Activated T-cell treated with anti-CD3 and anti-CD28 coated beads, Interleukin-2, amount 50 U/mL, for 24 hours (primary cell): ENCODE data around the gene NELL1.
"Not testable (repeated sequence)": the region's sequence is repeated elsewhere in the genome, so short reads cannot be mapped to it uniquely, and the experiment has no call there.

Source experiments
- DNase-seq: peaks from one replicate; pipeline ENCODE4 v3.0.0-alpha.2; 2020
- H3K27ac Mint-ChIP-seq: 2 replicates; pipeline ENCODE4 v1.8.0; 2020; ENCODE audit warnings: mild to moderate bottlenecking, mixed read lengths
- H3K27me3 Mint-ChIP-seq: 2 replicates; pipeline ENCODE4 v1.8.0; 2020; ENCODE audit warnings: mixed read lengths
- H3K36me3 Mint-ChIP-seq: 2 replicates; pipeline ENCODE4 v1.8.0; 2020; ENCODE audit warnings: low read depth, mixed read lengths
- H3K4me1 Mint-ChIP-seq: 2 replicates; pipeline ENCODE4 v1.8.0; 2020; ENCODE audit warnings: low read depth, mixed read lengths
- H3K4me3 Mint-ChIP-seq: 2 replicates; pipeline ENCODE4 v1.8.0; 2020; ENCODE audit warnings: mild to moderate bottlenecking, moderate library complexity, mixed read lengths
- H3K9me3 Mint-ChIP-seq: 2 replicates; pipeline ENCODE4 v1.8.0; 2020; ENCODE audit warnings: mixed read lengths

The NELL1 gene

GRCh38 chr11:21133722-21134121, 464.3 kb downstream of the NELL1 start:
- Mint-ChIP-seq H3K4me3 (no peak overlapping the region), H3K36me3 (no peaks in the 10 kb centered on the region), H3K4me1 (no peaks in the 10 kb centered on the region), H3K9me3 (peaks cover 2% of the 10 kb centered on the region), H3K27ac (no peak overlapping the region), H3K27me3 (no peaks in the 10 kb centered on the region)
- no peak for DNase-seq

GRCh38 chr11:21137803-21138202, 468.4 kb downstream of the NELL1 start:
- H3K27ac Mint-ChIP-seq = no peak overlapping the region
- no peak for DNase-seq
- H3K27me3 Mint-ChIP-seq = no peaks in the 10 kb centered on the region
- H3K36me3 Mint-ChIP-seq = no peaks in the 10 kb centered on the region
- H3K9me3 Mint-ChIP-seq = peaks cover 8% of the 10 kb centered on the region
- H3K4me3 Mint-ChIP-seq = no peak overlapping the region
- no peaks in the 10 kb centered on the region for H3K4me1 Mint-ChIP-seq

GRCh38 chr11:21141557-21141956, 472.2 kb downstream of the NELL1 start:
- not testable (repeated sequence) for DNase-seq, H3K27me3 Mint-ChIP-seq, H3K4me3 Mint-ChIP-seq, H3K36me3 Mint-ChIP-seq, H3K27ac Mint-ChIP-seq, H3K4me1 Mint-ChIP-seq
- peaks cover 11% of the 10 kb centered on the region for H3K9me3 Mint-ChIP-seq

- no peaks in the 10 kb centered on the region for H3K4me1 Mint-ChIP-seq
- no peak for DNase-seq
- peaks cover 11% of the 10 kb centered on the region for H3K9me3 Mint-ChIP-seq
- H3K27me3 Mint-ChIP-seq = no peaks in the 10 kb centered on the region
- no peak overlapping the region for H3K4me3 Mint-ChIP-seq
- no peak overlapping the region for H3K27ac Mint-ChIP-seq
- H3K36me3 Mint-ChIP-seq = no peaks in the 10 kb centered on the region
These were observed 472.6 kb downstream of the NELL1 start for GRCh38 chr11:21142007-21142406.

- DNase-seq = no peak
- Mint-ChIP-seq H3K4me3 (no peak overlapping the region), H3K27me3 (no peaks in the 10 kb centered on the region), H3K36me3 (no peaks in the 10 kb centered on the region), H3K27ac (no peak overlapping the region), H3K9me3 (peaks cover 16% of the 10 kb centered on the region), H3K4me1 (no peaks in the 10 kb centered on the region)
These were observed 475.1 kb downstream of the NELL1 start for GRCh38 chr11:21144531-21144930.

- Mint-ChIP-seq H3K27me3 (no peaks in the 10 kb centered on the region), H3K9me3 (peaks cover 15% of the 10 kb centered on the region), H3K4me3 (no peak overlapping the region), H3K27ac (no peak overlapping the region), H3K4me1 (no peaks in the 10 kb centered on the region), H3K36me3 (no peaks in the 10 kb centered on the region)
- no peak for DNase-seq
These were observed 479.0 kb downstream of the NELL1 start for GRCh38 chr11:21148376-21148775.

- Mint-ChIP-seq H3K27me3 (no peaks in the 10 kb centered on the region), H3K4me1 (no peaks in the 10 kb centered on the region), H3K9me3 (peaks cover 4% of the 10 kb centered on the region), H3K4me3 (no peak overlapping the region), H3K36me3 (no peaks in the 10 kb centered on the region), H3K27ac (no peak overlapping the region)
- DNase-seq = no peak
These were observed 490.8 kb downstream of the NELL1 start for GRCh38 chr11:21160140-21160539.

- DNase-seq = no peak
- Mint-ChIP-seq H3K4me3 (no peak overlapping the region), H3K36me3 (no peaks in the 10 kb centered on the region), H3K27ac (no peak overlapping the region), H3K4me1 (no peaks in the 10 kb centered on the region), H3K27me3 (no peaks in the 10 kb centered on the region), H3K9me3 (peaks cover 4% of the 10 kb centered on the region)
These were observed 500.3 kb downstream of the NELL1 start for GRCh38 chr11:21169639-21170038.

GRCh38 chr11:21173476-21173875, 504.1 kb downstream of the NELL1 start:
- Mint-ChIP-seq H3K27ac (no peak overlapping the region), H3K36me3 (no peaks in the 10 kb centered on the region), H3K4me1 (no peaks in the 10 kb centered on the region), H3K27me3 (no peaks in the 10 kb centered on the region), H3K9me3 (peaks cover 2% of the 10 kb centered on the region), H3K4me3 (no peak overlapping the region)
- no peak for DNase-seq

GRCh38 chr11:21174781-21175180, 505.4 kb downstream of the NELL1 start:
- Mint-ChIP-seq H3K27ac (no peak overlapping the region), H3K4me1 (no peaks in the 10 kb centered on the region)
- DNase-seq = no peak

GRCh38 chr11:21177379-21177778, 508.0 kb downstream of the NELL1 start:
- Mint-ChIP-seq H3K27ac (no peak overlapping the region), H3K36me3 (no peaks in the 10 kb centered on the region), H3K4me3 (no peak overlapping the region), H3K9me3 (peaks cover 2% of the 10 kb centered on the region), H3K4me1 (no peaks in the 10 kb centered on the region), H3K27me3 (no peaks in the 10 kb centered on the region)
- DNase-seq = no peak

More at GRCh38 chr11:21174781-21175180, 505.4 kb downstream of the NELL1 start:
- H3K9me3 Mint-ChIP-seq = peaks cover 2% of the 10 kb centered on the region
- H3K4me3 Mint-ChIP-seq = no peak overlapping the region
- H3K27me3 Mint-ChIP-seq = no peaks in the 10 kb centered on the region
- H3K36me3 Mint-ChIP-seq = no peaks in the 10 kb centered on the region

GRCh38 chr11:21179770-21180169, 510.4 kb downstream of the NELL1 start:
- Mint-ChIP-seq H3K36me3 (no peaks in the 10 kb centered on the region), H3K4me3 (no peak overlapping the region), H3K27ac (no peak overlapping the region), H3K9me3 (peaks cover 2% of the 10 kb centered on the region), H3K27me3 (no peaks in the 10 kb centered on the region), H3K4me1 (no peaks in the 10 kb centered on the region)
- no peak for DNase-seq

GRCh38 chr11:21180182-21180581, 510.8 kb downstream of the NELL1 start:
- H3K27ac Mint-ChIP-seq = no peak overlapping the region
- DNase-seq = no peak
- H3K27me3 Mint-ChIP-seq = no peaks in the 10 kb centered on the region
- no peak overlapping the region for H3K4me3 Mint-ChIP-seq
- H3K4me1 Mint-ChIP-seq = no peaks in the 10 kb centered on the region
- H3K9me3 Mint-ChIP-seq = peaks cover 2% of the 10 kb centered on the region
- H3K36me3 Mint-ChIP-seq = no peaks in the 10 kb centered on the region

- Mint-ChIP-seq H3K9me3 (peaks cover 3% of the 10 kb centered on the region), H3K27me3 (no peaks in the 10 kb centered on the region), H3K27ac (no peak overlapping the region), H3K36me3 (no peaks in the 10 kb centered on the region), H3K4me3 (no peak overlapping the region), H3K4me1 (no peaks in the 10 kb centered on the region)
- DNase-seq = no peak
These were observed 516.6 kb downstream of the NELL1 start for GRCh38 chr11:21185959-21186358.

- DNase-seq = no peak
- Mint-ChIP-seq H3K9me3 (peaks cover 6% of the 10 kb centered on the region), H3K4me1 (no peaks in the 10 kb centered on the region), H3K27me3 (no peaks in the 10 kb centered on the region), H3K4me3 (no peak overlapping the region), H3K36me3 (no peaks in the 10 kb centered on the region), H3K27ac (no peak overlapping the region)
These were observed 520.8 kb downstream of the NELL1 start for GRCh38 chr11:21190181-21190580.

GRCh38 chr11:21195995-21196394, 526.6 kb downstream of the NELL1 start:
- peaks cover 9% of the 10 kb centered on the region for H3K9me3 Mint-ChIP-seq
- H3K4me3 Mint-ChIP-seq = no peak overlapping the region
- H3K27ac Mint-ChIP-seq = no peak overlapping the region
- DNase-seq = no peak
- H3K36me3 Mint-ChIP-seq = no peaks in the 10 kb centered on the region
- no peaks in the 10 kb centered on the region for H3K27me3 Mint-ChIP-seq
- H3K4me1 Mint-ChIP-seq = no peaks in the 10 kb centered on the region
